ENCODE measurements around the gene DBP. TPM values are rescaled to one million over a fixed set of nuclear protein-coding genes. Genes with fewer than 3 reads are reported as not detected.
A peak's percentile ranks its signal among the peaks of the same experiment; 100 is the strongest.

DBP gene
- total and polyA plus RNA-seq, 9 donors, result 19.7 to 69.8 (median 29.0) TPM

DNA sequence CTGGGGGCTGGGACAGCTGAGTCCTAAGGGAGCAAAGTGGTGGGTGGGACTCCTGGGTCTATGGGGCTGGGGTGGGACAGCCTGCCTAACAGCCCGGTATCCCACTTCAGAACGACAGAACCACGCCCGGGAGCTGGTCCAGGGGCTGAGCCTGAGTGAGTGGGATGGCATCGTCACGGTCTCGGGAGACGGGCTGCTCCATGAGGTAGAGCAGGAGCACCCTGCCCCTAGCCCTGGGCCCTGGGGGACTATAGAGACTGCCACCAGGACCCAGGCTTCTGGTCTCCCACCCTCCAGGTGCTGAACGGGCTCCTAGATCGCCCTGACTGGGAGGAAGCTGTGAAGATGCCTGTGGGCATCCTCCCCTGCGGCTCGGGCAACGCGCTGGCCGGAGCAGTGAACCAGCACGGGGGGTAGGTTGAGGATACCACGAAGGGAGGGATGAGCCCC lies 9.3 kb downstream of the DBP start:
- Histone ChIP-seq H3K9me3 (no peaks in the 10 kb centered on the region), H3K36me3 (no peaks in the 10 kb centered on the region), H3K4me3 (no peak overlapping the region), H3K27me3 (no peaks in the 10 kb centered on the region), H3K27ac (peak overlapping the region in 1 of 2 donors; percentile 25), H3K4me1 (ENCODE audit: insufficient read depth) (peaks cover 16% of the 10 kb centered on the region)
- TF ChIP-seq, protein P1, sequence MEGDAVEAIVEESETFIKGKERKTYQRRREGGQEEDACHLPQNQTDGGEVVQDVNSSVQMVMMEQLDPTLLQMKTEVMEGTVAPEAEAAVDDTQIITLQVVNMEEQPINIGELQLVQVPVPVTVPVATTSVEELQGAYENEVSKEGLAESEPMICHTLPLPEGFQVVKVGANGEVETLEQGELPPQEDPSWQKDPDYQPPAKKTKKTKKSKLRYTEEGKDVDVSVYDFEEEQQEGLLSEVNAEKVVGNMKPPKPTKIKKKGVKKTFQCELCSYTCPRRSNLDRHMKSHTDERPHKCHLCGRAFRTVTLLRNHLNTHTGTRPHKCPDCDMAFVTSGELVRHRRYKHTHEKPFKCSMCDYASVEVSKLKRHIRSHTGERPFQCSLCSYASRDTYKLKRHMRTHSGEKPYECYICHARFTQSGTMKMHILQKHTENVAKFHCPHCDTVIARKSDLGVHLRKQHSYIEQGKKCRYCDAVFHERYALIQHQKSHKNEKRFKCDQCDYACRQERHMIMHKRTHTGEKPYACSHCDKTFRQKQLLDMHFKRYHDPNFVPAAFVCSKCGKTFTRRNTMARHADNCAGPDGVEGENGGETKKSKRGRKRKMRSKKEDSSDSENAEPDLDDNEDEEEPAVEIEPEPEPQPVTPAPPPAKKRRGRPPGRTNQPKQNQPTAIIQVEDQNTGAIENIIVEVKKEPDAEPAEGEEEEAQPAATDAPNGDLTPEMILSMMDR (IDR thresholded peaks at IDR 0.05), result no peak
- no peak for TF ChIP-seq POLR2A (IDR thresholded peaks at IDR 0.05)
- TF ChIP-seq EP300 (IDR thresholded peaks at IDR 0.05), result no peak
- DNase-seq, result peak in 3 of 5 donors; percentile 36 to 44 (median 40)
- WGBS, 3 donors, result 72 to 73% (median 72%) methylated on average over 9 to 17 of the region's 17 CpGs
- intact Hi-C loops (cut with DNase I), result no loop called here

DNA sequence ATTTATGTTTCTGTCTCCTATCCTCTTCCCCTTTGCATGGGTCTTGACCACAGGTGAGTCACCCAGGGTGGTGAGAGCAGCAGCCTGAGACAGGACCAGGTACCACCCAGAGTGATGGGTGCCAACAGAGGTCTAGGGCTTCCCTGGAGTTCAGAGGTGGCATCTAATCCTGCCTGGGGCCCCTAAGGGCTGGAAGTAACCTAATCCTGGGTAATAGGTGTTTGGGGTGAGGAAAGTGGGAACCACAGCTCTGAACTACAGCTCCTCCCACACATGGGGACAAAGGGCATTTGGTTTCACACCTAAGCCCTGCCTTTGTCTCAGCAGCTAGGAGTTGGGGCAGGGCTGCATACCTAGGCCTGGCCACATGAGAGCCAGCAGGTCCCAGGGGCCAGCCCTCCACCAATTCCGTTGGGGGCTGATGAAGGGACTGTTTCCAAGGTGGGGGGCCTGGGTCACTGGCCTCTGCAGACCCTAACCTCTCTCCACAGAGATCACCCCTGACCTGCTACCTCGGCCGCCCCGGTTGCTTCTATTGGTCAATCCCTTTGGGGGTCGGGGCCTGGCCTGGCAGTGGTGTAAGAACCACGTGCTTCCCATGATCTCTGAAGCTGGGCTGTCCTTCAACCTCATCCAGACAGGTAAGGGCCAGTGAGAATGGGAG lies 9.8 kb downstream of the DBP start:
- no peak overlapping the region for H3K27ac ChIP-seq
- peak in 3 of 5 donors; percentile 31 to 46 (median 41) for DNase-seq
- no peak overlapping the region for H3K4me3 ChIP-seq
- intact Hi-C loops (cut with DNase I), result no loop called here
- peaks cover 16% of the 10 kb centered on the region for H3K4me1 ChIP-seq (ENCODE audit: insufficient read depth)
- H3K36me3 ChIP-seq, result no peaks in the 10 kb centered on the region
- H3K9me3 ChIP-seq, result no peaks in the 10 kb centered on the region
- no peaks in the 10 kb centered on the region for H3K27me3 ChIP-seq
- TF ChIP-seq EP300 (IDR thresholded peaks at IDR 0.05), result no peak
- TF ChIP-seq, protein P1 (IDR thresholded peaks at IDR 0.05), result no peak
- TF ChIP-seq POLR2A (IDR thresholded peaks at IDR 0.05), result no peak
- 62 to 72% (median 66%) methylated on average over 6 of the region's 6 CpGs for WGBS, 3 donors

DNA sequence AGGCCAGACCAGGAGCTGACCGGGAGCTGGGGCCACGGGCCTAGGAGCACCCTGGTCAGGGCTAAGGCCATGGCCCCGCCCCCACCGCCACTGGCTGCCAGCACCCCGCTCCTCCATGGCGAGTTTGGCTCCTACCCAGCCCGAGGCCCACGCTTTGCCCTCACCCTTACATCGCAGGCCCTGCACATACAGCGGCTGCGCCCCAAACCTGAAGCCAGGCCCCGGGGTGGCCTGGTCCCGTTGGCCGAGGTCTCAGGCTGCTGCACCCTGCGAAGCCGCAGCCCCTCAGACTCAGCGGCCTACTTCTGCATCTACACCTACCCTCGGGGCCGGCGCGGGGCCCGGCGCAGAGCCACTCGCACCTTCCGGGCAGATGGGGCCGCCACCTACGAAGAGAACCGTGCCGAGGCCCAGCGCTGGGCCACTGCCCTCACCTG lies 11.3 kb downstream of the DBP start:
- Histone ChIP-seq H3K27ac (no peak overlapping the region), H3K4me3 (no peak overlapping the region), H3K9me3 (no peaks in the 10 kb centered on the region), H3K27me3 (no peaks in the 10 kb centered on the region), H3K36me3 (no peaks in the 10 kb centered on the region), H3K4me1 (ENCODE audit: insufficient read depth) (peaks cover 12% of the 10 kb centered on the region)
- TF ChIP-seq POLR2A (IDR thresholded peaks at IDR 0.05) (no peak), EP300 (IDR thresholded peaks at IDR 0.05) (no peak)
- TF ChIP-seq, protein P1 (IDR thresholded peaks at IDR 0.05), result no peak
- intact Hi-C loops (cut with DNase I), result no loop called here
- DNase-seq, result peak in 3 of 5 donors; percentile 62 to 70 (median 65)
- WGBS, 3 donors, result 88 to 89% (median 88%) methylated on average over 30 of the region's 30 CpGs

DNA sequence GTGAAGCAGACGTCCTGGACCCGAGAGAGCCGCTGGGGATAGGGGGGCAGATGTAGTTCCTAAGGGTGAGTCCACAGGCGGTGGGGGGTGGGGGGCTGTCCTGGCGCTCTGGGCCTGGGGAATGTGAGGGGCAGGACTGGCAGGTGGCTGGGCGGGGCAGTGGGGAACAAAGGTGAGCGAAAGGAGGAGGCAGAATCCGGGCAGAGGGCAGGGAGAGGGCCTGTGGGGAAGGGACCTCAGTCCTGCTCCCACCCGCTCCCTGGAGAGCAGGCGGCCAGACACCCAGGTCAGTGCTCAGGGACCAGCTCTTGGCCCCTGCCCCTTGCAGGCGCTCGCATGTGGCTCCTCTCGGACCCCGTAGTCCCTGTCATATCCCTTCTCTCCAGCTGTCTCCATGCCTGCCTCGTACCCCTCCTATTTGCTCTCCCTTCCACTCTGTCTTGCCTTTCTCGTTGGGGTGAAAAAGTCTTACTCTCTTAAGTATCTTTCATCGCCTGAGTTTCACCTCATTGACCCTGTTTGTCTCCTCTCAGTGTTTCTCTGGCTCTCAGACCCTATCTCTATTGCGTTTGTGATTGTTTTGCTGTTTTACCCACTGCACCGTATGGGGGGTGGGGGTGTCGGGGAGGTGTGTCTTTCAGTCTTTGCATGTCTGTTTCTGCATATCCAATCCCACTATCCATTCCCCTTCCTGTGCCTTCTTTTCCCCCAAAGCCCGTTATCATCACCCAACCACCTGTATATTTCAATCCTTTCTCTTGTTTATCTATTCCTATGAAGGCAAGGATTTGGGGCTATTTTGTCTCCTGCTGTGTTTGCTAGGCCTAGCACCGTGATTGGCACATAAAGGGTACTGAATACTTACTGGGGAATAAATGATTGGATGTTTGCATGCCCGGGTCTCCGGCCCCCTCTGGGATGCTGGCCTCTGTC lies 12.1 kb downstream of the DBP start:
- TF ChIP-seq, protein P1 (IDR thresholded peaks at IDR 0.05), result no peak
- TF ChIP-seq POLR2A (IDR thresholded peaks at IDR 0.05), result no peak
- TF ChIP-seq EP300 (IDR thresholded peaks at IDR 0.05), result no peak
- intact Hi-C loops (cut with DNase I), result no loop called here
- H3K27me3 ChIP-seq, result no peaks in the 10 kb centered on the region
- 43 to 54% (median 44%) methylated on average over 24 of the region's 24 CpGs for WGBS, 3 donors
- no peak overlapping the region for H3K4me3 ChIP-seq
- DNase-seq, result peak in 3 of 5 donors; percentile 51 to 64 (median 60)
- H3K36me3 ChIP-seq, result no peaks in the 10 kb centered on the region
- H3K27ac ChIP-seq, result peak overlapping the region; percentile 60 to 83
- H3K9me3 ChIP-seq, result no peaks in the 10 kb centered on the region
- peaks cover 8% of the 10 kb centered on the region for H3K4me1 ChIP-seq (ENCODE audit: insufficient read depth)

Measured in ovary (tissue), 9 donors.